Naive B cell (primary cell): ENCODE results near the gene ALDH1B1. TPM values are rescaled to one million over a fixed set of nuclear protein-coding genes. Genes with fewer than 3 reads are reported as not detected.

Experiments used
- ATAC-seq, 2 donors: fragments of 150-1000 bp; cut with Tn5 transposase; 2 replicates each; pipeline ENCODE4 v1.10.0; 2021; ENCODE audit warnings: low read depth in 2 of 2, mild to moderate bottlenecking in 2 of 2, moderate library complexity in 2 of 2
- DNase-seq: peaks from one replicate; pipeline ENCODE4 v3.0.0; 2022
- H3K27ac Mint-ChIP-seq, 6 donors: one replicate each; pipeline ENCODE4 v1.8.0; 2020 to 2022; ENCODE audit warnings: mild to moderate bottlenecking in 6 of 6, mixed read lengths in 6 of 6, moderate library complexity in 5 of 6, inconsistent platforms in 2 of 6
- H3K27me3 Mint-ChIP-seq, 3 donors: one replicate each; pipeline ENCODE4 v1.8.0; 2021 to 2022; ENCODE audit warnings: mixed read lengths in 3 of 3, mild to moderate bottlenecking in 1 of 3
- H3K36me3 Mint-ChIP-seq, 2 donors: one replicate each; pipeline ENCODE4 v1.8.0; 2020 to 2022; ENCODE audit warnings: mixed read lengths in 2 of 2, inconsistent platforms in 1 of 2, mild to moderate bottlenecking in 1 of 2
- H3K4me1 Mint-ChIP-seq, 3 donors: one replicate each; pipeline ENCODE4 v1.8.0; 2020 to 2022; ENCODE audit warnings: mixed read lengths in 3 of 3, inconsistent platforms in 1 of 3, mild to moderate bottlenecking in 1 of 3, moderate library complexity in 1 of 3
- H3K4me3 Mint-ChIP-seq, 8 donors: one replicate each; pipeline ENCODE4 v1.8.0; 2020 to 2022; ENCODE audit warnings: mild to moderate bottlenecking in 8 of 8, mixed read lengths in 8 of 8, moderate library complexity in 8 of 8, inconsistent platforms in 2 of 8
- H3K9me3 Mint-ChIP-seq, 7 donors: one replicate each; pipeline ENCODE4 v1.8.0; 2020 to 2022; ENCODE audit warnings: mixed read lengths in 7 of 7, mild to moderate bottlenecking in 5 of 7, inconsistent platforms in 2 of 7, moderate library complexity in 1 of 7
- polyA plus RNA-seq, 6 donors: library from polyadenylated mRNA; unstranded; fragments of 300-500 nt; fragmentation: Illumina TruSeq; gene quantifications; one replicate each; pipeline ENCODE4 v1.2.3, GENCODE V29; 2021; ENCODE audit warnings: low read depth in 6 of 6

ALDH1B1 gene
- polyA plus RNA-seq, 6 donors from 2014 or later, result 2.7 to 8.2 (median 7.4) TPM; not detected in 1

DNA sequence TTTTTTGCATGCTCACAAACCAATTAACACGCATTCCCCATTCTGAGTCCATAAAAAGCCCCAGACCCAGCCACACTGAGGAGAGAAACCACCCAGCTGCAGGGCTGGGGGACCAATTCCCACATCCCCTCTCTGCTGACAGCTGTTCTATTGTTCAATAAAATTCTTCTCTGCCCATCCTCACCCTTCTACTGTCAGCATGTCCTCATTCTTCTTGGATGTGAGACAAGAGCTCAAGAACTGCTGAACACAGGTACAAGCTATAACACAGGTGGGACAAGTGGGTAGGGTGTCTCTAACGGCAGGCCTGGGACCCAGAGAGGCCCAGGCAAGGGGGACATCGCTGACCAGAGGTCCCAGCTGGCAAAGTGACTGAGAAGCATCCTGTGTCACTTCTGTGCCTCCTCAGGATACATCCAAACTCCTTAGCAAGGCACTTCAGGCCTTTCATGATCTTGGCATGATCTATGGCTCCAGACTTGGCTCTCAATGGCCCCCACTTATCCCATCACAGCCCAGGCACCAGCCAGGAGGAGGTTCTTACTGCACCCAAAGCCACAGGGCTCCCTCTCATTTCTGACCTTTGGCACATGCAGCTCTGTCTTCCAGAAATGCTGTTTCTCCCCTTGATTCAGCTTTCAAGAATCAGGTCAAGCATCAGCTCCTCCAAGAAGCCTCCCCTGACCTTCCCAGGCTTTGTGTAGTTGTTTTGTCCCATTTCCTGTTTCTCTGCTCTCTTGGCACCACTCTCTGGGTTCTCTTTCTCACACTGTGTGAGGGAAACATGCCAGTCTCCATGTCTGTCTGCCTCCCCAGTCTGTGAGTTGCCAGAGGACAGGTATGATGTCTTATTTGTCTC lies 7.3 kb upstream of the ALDH1B1 start:
- DNase-seq (no peak), ATAC-seq (no peak)
- peaks cover 0 to 15% (median 9%) of the 10 kb centered on the region in 7 donors for H3K9me3 Mint-ChIP-seq
- no peak overlapping the region for H3K4me3 Mint-ChIP-seq
- peaks cover 5 to 10% of the 10 kb centered on the region in 2 donors for H3K36me3 Mint-ChIP-seq
- H3K4me1 Mint-ChIP-seq, result no peaks in the 10 kb centered on the region
- H3K27ac Mint-ChIP-seq, result peak overlapping the region in 1 of 6 donors; percentile 54
- H3K27me3 Mint-ChIP-seq, result peaks cover 15 to 21% (median 20%) of the 10 kb centered on the region in 3 donors

GRCh38 chr9:38385896-38386295 lies 6.6 kb upstream of the ALDH1B1 start:
- Mint-ChIP-seq H3K27ac (no peak overlapping the region), H3K27me3 (peaks cover 17 to 25% (median 23%) of the 10 kb centered on the region in 3 donors), H3K4me1 (no peaks in the 10 kb centered on the region), H3K4me3 (no peak overlapping the region), H3K36me3 (peaks cover 5 to 10% of the 10 kb centered on the region in 2 donors), H3K9me3 (peaks cover 0 to 15% (median 9%) of the 10 kb centered on the region in 7 donors)
- no peak for ATAC-seq
- DNase-seq, result no peak

GRCh38 chr9:38386319-38386895 lies 6.1 kb upstream of the ALDH1B1 start:
- Mint-ChIP-seq H3K27me3 (peaks cover 21 to 30% (median 28%) of the 10 kb centered on the region in 3 donors), H3K36me3 (peaks cover 5 to 10% of the 10 kb centered on the region in 2 donors), H3K9me3 (peaks cover 0 to 15% (median 9%) of the 10 kb centered on the region in 7 donors), H3K4me1 (peaks cover 0 to under 1% (median 0%) of the 10 kb centered on the region in 3 donors), H3K4me3 (no peak overlapping the region), H3K27ac (no peak overlapping the region)
- DNase-seq, result no peak
- ATAC-seq, result no peak

- Mint-ChIP-seq H3K27me3 (peaks cover 21 to 32% (median 29%) of the 10 kb centered on the region in 3 donors), H3K9me3 (peaks cover 0 to 15% (median 9%) of the 10 kb centered on the region in 7 donors), H3K4me3 (no peak overlapping the region), H3K27ac (no peak overlapping the region), H3K4me1 (peaks cover 2 to 6% (median 3%) of the 10 kb centered on the region in 3 donors), H3K36me3 (peaks cover 5 to 10% of the 10 kb centered on the region in 2 donors)
- no peak for ATAC-seq
- no peak for DNase-seq
These were observed 5.4 kb upstream of the ALDH1B1 start for GRCh38 chr9:38387066-38387465.

DNA sequence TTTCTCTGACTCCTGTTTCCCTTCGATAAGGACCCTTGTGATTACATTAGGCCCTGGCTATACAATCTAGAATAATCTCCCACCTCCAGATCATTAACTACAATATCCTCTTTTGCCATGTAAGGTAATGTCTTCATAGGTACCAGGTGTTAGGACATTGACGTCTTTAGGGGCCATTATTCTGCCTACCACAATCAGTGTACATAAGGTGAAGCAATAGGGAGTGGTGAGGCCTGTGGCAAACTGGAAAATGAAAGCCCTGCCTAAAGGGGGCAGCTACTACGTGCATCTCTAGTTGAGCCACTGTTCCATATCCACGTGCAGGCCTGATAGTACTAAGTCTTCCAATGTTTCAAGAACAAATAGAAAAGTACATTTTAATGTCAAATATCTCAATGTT lies 4.8 kb upstream of the ALDH1B1 start:
- ATAC-seq, result no peak
- DNase-seq, result no peak
- Mint-ChIP-seq H3K27ac (no peak overlapping the region), H3K4me3 (no peak overlapping the region), H3K9me3 (peaks cover 0 to 15% (median 9%) of the 10 kb centered on the region in 7 donors), H3K27me3 (peaks cover 21 to 32% (median 29%) of the 10 kb centered on the region in 3 donors), H3K36me3 (peaks cover 5 to 10% of the 10 kb centered on the region in 2 donors), H3K4me1 (peaks cover 5 to 11% (median 7%) of the 10 kb centered on the region in 3 donors)

- DNase-seq (no peak), ATAC-seq (no peak)
- Mint-ChIP-seq H3K9me3 (peaks cover 0 to 15% (median 9%) of the 10 kb centered on the region in 7 donors), H3K4me3 (no peak overlapping the region), H3K36me3 (peaks cover 5 to 10% of the 10 kb centered on the region in 2 donors), H3K4me1 (peaks cover 13 to 19% (median 15%) of the 10 kb centered on the region in 3 donors), H3K27me3 (peaks cover 21 to 32% (median 29%) of the 10 kb centered on the region in 3 donors), H3K27ac (no peak overlapping the region)
These were observed 3.9 kb upstream of the ALDH1B1 start for GRCh38 chr9:38388283-38389223.

DNA sequence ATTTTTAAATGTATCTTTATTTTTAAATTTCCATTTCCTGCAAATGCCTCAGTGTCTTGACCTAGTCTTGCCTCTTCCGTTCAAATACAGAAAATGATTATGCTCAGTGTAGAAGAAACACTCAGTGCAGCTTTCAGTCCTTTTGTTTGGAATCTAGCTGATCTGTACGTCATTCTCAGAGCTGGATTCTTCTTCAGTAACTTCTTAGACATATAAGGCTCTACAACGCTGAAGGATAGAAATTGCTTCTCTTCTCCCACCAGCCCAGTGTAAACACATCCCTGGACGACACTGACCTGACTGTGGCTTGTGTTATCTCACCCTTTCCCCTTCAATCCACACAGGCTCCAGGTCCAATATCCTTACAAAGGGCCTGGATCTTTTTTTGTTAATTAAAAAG lies 3.2 kb upstream of the ALDH1B1 start:
- H3K9me3 Mint-ChIP-seq, result peaks cover 0 to 12% (median 9%) of the 10 kb centered on the region in 7 donors
- no peak overlapping the region for H3K4me3 Mint-ChIP-seq
- no peak for ATAC-seq

DNA sequence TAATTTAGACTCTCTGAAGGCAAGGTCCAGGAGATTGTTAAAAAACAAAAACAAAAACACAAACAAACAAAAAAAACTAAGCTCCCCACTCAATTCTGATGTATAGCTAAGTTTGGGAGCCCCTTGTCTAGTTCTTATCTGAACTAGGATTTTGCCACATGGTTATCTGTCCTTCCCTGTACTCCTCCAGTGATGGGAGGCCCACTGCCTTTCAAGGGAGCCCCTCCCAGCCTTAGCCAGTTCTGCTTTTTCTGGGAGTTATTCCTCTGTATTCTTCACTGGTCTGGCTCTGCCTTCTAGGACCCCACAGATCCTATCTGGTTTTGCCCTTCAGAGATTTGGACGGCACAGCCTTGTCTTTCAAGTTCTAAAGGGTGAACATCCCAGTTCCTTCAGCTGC lies 2.1 kb upstream of the ALDH1B1 start:
- peaks cover 16 to 24% (median 17%) of the 10 kb centered on the region in 3 donors for H3K4me1 Mint-ChIP-seq
- no peaks in the 10 kb centered on the region for H3K36me3 Mint-ChIP-seq
- no peak for ATAC-seq
- H3K9me3 Mint-ChIP-seq, result peaks cover 0 to 2% (median 0%) of the 10 kb centered on the region in 7 donors
- peak overlapping the region in 2 of 8 donors; percentile 94 to 97 for H3K4me3 Mint-ChIP-seq
- H3K27me3 Mint-ChIP-seq, result peaks cover 10 to 18% (median 17%) of the 10 kb centered on the region in 3 donors
- DNase-seq, result no peak
- H3K27ac Mint-ChIP-seq, result no peak overlapping the region

More for the DNA sequence above, 3.2 kb upstream of the ALDH1B1 start:
- Mint-ChIP-seq H3K27ac (peak overlapping the region in 1 of 6 donors; percentile 65), H3K4me1 (peaks cover 16 to 22% (median 17%) of the 10 kb centered on the region in 3 donors), H3K27me3 (peaks cover 15 to 29% (median 28%) of the 10 kb centered on the region in 3 donors), H3K36me3 (peaks cover 5 to 10% of the 10 kb centered on the region in 2 donors)
- no peak for DNase-seq

- Mint-ChIP-seq H3K4me3 (peak overlapping the region in 7 of 8 donors; percentile 29 to 97 (median 84)), H3K4me1 (peaks cover 16 to 24% (median 17%) of the 10 kb centered on the region in 3 donors), H3K27me3 (peaks cover 10 to 15% (median 12%) of the 10 kb centered on the region in 3 donors), H3K9me3 (no peaks in the 10 kb centered on the region), H3K27ac (no peak overlapping the region), H3K36me3 (no peaks in the 10 kb centered on the region)
- no peak for DNase-seq
- no peak for ATAC-seq
These were observed 1.7 kb upstream of the ALDH1B1 start for GRCh38 chr9:38390851-38391250.

DNA sequence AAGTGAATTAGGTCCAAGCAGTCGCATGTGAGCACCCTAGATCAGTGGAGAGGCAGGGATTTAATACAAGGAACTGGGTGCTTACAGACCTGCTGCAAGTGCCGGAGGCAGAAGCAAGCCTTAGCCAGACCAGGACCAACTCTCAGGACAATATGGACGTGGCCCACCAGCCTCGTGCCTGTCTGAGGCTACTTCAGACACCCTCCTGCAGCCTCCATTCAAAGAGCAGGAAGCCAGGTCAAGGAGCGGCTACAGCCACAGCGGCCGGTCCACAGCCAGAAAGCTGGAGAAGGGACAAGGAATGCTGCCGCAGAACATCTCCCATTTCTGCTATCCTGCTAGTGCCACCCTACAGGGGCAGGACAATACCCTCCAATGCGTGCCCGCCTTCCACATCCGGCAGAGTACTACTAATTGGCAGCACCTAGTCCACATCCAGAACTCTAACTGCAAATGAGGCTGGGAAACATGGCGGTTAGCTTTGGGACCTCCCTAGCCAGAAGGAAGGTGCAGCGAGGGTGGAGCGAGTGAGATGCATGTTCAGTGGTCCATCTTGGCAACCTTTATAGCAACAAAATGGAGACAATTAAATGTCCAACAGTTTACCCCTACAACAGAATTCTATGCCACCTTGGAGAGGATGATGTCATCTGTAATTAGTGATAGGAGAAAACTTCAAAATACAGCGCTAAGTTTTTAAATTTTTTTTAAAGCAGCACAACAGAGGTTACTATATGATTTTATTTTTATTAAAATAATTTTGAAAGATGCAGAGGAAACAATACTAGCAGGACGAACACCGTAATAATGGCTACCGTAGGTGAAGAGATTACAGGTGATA lies 1.0 kb upstream of the ALDH1B1 start:
- Mint-ChIP-seq H3K4me1 (peaks cover 16 to 24% (median 17%) of the 10 kb centered on the region in 3 donors), H3K27me3 (peaks cover 10 to 15% (median 11%) of the 10 kb centered on the region in 3 donors), H3K9me3 (peaks cover 0 to 1% (median 0%) of the 10 kb centered on the region in 7 donors), H3K36me3 (peaks cover 2 to 3% of the 10 kb centered on the region in 2 donors), H3K4me3 (peak overlapping the region in 7 of 8 donors; percentile 67 to 99 (median 94)), H3K27ac (peak overlapping the region in 3 of 6 donors; percentile 14 to 65 (median 59))
- DNase-seq, result no peak
- ATAC-seq, result no peak

DNA sequence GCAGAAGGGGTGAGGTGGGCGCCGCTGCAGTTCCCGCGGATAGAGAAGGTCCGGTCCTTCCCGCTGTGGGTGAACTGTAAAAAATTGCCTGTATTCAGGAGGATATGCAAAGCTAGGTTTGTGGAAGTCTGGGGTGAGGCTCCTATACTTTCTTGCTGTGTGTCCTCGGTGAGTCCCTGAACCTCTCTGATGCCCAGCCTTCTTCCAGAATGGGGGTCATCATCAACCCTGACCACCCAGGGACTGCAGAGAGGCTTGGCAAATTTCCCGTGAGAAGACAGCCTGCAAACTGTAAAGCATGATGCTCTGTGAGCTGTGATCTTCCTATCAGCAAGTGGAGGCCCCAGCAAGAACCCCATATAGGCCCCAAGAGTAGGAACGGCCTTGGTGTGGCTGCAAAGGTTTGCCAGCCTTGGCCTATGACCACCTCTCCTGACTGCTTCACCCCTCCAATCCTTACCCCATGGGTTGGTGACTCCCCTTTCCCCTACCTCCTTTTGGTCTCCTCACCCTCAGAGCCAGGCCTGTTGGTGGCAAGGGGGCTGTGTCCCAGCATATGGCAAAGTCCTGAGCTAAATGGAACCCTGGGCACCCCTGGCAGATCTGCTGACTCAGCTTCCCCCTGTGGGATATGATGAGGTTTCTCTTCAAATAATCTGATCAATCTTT lies 760 bp downstream of the ALDH1B1 start:
- Mint-ChIP-seq H3K36me3 (peaks cover 6 to 7% of the 10 kb centered on the region in 2 donors), H3K27ac (peak overlapping the region; percentile 17 to 92 (median 70)), H3K27me3 (peaks cover 6 to 14% (median 11%) of the 10 kb centered on the region in 3 donors), H3K4me1 (peaks cover 16 to 24% (median 17%) of the 10 kb centered on the region in 3 donors), H3K9me3 (peaks cover 0 to 2% (median 0%) of the 10 kb centered on the region in 7 donors), H3K4me3 (peak overlapping the region; percentile 83 to 99 (median 94))
- ATAC-seq (peak; percentile 10 to 29), DNase-seq (no peak)
